Measurements from ENCODE around the gene TXK.
"Not testable (repeated sequence)": the region's sequence is repeated elsewhere in the genome, so short reads cannot be mapped to it uniquely, and the experiment has no call there.

Gene TXK

DNA sequence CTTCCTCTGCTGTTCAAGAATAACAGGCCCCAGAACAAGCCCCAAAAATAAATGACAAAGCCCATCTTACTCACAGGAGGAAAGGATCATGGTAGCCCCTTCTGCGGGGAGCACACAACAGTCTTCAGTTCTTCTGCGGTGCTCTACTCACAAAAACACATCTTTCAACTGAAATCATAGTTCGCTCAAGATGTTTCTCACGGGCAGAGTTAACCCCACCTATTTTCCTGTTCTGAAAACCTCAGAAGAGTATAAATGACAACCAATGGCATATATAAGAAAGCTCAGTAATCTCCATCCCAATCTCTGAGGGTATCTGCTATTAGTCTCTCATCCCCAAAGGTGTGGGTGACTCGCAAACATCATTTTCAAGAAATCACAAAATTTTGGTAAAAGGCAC is at the start of gene TXK:
Gene TXK, minus strand, starts transcription at position 170 of the 400 bp plus-strand sequence. Its CDS starts 80 bp downstream, at position 90.
- no peak for DNase-seq

DNA sequence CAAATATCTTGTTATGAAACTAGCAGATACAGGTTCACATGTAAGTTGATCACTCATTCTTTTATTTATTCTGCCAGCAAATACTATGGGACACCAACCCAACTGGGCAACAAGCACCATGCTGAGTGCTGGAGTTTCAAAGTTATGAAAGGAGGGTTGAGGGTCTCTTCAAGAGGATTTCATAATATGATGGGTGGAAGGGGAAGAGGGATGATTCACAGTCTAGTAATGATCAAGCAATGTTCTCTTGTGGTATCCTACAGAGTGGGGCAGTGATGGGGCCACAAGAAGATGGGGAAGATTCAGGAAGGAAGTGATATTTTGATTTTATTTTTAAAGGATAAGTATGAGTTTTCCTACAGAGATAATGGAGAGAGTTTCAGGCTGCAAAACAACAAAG is 46.2 kb upstream of the TXK start:
- DNase-seq, result no peak

DNA sequence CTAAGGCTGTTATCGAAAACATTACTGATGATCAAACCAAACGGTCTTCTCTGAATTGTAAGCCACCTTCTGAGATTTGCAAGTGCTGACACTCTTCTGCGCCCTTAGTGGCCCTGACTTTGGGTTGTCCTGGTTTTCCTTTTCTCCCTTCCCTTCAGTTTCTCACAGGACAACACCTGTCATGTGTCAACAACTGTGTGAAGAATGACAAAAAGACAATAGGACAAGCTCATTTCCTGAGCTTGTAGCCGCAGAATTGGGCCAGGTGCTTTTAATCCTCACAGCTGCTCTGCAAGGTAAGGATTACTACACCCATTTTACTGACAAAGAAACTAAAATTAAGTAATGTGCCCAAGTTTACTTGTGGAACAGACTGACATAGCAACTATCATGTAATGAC is 44.9 kb upstream of the TXK start:
- no peak for DNase-seq

DNA sequence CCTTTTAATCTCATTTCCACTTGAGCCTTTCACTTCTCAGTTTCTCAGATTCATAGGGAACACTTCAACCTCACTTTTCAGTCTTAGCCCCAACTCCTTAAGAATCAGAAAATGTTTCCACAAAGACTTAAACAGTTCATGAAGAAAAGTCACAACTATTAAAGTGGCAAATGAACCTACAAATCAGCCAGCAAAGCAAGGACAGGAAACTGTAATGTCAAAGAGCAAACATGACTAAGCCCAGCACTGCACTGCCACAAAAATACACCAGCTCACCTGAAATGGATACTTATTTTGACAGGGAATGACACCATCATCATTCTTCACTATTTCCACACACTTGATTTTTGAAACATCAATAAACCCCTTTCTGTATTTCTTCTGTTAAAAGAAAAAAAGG is 41.8 kb upstream of the TXK start:
- no peak for DNase-seq

DNA sequence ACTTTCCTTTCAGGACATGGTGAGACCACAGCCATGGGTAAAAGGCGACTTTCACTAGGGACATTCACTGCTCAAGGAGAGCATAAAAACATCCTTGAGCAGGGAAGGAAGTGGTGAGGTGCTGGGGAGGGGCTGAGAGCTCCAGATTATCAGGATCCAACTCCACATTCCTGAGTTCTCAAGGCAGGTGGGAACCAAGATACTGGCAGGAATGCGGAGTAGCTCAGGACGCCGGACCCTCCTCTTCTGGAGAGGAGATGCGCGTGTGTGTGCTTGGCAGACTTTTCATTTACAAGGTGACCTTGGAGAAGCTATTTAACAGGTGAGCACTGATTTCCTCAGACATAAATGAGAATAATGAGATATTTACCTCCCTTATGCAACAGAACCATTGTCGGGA is 41.3 kb upstream of the TXK start:
- DNase-seq, result no peak

DNA sequence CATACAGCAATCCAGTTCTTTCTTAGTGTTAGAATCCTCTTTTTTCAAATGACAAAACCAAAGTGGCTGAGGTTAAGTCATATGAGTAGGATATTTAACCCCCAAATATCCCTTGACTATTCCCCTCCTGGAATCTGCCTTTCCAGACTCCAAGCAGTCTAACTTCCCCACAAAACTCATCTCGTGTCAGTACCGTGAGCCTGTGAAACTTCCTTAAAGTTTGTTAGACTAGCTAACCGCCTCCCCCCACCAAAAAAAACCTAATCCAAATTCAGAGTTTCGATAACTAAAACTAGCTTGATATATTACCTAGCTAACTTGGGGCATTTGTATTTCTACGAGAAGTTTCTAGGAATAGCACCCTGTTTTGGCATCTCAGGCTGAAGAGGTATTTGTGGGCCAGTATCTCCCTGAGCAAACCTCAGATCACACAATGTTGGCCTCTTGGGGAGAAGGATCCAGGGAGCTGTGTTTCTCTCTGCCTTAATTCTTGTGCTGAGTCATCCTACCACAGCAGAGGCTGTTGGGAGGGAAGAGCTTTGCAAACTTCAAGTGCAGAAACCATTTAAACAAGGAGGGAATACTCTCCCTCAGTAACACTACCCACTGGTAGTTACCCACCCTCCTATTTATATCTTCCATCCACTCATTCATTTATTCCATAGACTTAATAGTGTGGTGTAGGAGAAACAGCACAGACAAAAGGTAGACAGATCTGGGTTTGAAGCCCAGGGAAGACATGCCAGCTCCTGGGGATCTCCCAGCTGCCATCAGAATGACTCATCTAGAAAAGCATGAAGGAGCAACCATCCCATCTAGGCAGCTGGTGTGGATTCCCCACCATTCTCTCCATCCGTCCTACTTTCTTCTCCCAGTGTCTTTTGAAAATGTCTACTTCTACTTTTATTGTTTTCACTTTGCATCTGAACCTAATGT is 39.3 kb upstream of the TXK start:
- DNase-seq, result no peak

DNA sequence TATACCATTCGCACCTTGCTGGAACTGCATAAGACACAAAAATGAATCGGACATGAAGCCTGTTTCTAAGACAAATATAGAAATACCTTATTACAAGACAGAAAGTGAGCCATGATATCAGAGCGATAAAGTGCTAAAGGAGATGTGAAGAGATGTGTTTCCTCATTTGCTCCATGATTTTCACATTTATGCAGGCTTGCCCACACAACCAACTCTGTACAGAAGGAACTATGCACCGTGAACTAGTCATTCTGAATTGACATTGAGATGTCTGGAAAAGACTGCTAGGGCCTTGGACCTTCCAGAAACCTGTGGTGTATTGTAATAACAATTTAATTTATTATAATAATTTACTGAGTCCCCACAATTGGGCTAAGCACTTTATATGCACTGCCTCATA is 38.6 kb upstream of the TXK start:
- no peak for DNase-seq

DNA sequence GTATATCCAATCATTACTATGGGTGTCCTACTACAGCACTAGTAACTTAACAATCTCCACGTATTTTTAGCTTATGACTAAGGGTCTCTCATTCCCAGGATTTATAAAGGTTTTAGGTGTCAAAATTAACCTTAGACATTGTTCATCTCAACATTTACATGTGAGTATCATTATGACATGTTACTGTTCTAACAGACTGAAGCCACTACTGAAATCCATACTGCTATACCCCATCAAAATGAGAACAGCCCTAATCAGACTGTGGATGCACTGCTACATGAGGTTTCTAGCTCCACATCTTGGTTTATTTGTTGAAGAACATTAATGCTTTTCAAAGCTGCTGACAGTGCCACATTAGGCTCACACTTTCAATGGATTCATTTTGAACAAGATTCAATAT is 35.6 kb upstream of the TXK start:
- DNase-seq, result no peak

DNA sequence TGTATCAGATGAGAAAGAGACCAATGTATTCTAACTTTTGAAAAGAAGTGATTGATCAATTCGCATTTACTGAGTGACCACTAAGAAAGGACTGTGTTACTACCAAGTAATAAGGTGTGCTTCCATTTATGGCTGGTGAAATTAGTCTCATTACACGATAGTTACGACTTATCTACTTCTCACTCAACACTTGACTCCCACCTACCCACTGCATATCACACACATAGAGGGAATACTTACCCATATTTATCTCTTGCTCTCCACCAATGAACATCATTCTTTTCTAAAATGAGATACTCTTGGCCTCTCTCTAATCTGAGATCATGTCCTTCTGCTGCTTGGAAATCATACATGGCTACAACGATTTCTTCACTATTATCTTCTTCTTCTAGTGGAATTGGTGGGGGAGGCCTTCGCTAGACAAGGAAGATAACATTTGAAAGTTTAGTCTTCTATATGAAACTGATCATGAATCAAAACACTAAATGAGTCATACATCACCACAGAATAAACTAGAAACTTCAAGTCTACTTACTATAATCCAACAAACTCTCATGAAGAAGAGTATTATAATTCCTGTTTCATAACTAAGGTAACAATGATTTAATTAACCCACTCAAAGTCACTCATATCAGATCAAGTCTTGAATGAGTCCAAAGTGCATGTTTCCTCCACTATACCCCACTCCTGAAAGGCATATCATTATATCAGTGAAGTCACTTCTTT is 33.7 kb upstream of the TXK start:
- DNase-seq, result no peak

DNA sequence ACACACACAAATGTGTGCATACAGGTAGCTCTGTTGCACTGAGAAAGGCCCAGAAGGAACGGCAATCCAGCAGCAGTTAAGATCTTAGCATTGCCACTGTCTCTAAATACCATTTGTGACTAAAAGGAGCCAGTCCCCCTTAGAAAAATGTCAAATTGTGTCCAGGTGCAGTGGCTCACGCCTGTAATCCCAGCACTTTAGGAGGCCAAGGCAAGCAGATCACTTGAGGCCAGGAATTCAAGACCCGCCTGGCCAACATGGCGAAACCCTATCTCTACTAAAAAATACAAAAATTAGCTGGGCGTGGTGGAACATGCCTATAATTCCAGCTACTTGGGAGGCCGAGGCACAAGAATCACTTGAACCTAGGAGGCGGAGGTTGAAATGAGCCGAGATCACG is 30.5 kb upstream of the TXK start:
- not testable (repeated sequence) for DNase-seq

DNA sequence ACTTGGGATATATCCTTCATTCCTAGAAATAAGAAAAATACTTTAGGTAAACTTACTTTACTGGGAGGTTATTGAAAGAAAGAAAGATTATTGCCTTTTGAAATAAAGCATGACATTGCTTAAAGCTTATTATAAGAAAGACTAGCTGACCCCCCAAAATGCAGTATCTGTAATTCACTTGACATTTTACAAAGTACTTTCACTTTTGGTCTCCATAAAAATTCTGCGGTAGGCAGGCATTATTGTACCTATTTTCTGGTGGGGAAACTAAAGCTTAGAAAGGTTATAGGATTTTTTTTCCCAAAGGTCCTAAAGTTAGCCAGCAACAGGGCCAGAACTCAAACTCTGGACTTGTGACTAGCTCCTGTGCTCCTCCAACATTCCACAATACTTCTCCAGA is 29.7 kb upstream of the TXK start:
- DNase-seq, result no peak

DNA sequence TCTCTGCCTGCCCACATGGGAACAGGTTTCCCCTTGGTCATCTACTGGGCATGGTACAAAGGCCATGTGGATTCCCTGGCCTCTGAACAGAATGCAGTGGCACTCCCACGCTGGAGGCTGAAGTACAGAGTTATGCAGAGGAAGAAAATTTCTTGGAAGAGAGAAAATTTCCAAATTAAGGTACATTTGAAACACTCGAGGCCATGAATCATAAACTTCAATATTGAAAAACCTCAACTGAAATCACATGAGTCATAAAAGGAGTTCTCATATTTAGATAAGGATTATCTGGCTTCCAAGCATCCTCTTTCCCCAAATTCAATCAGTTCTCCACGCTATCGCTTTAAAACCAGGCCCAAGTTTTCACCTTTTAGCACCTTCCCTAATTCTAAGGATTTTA is 28.1 kb upstream of the TXK start:
- DNase-seq, result no peak

DNA sequence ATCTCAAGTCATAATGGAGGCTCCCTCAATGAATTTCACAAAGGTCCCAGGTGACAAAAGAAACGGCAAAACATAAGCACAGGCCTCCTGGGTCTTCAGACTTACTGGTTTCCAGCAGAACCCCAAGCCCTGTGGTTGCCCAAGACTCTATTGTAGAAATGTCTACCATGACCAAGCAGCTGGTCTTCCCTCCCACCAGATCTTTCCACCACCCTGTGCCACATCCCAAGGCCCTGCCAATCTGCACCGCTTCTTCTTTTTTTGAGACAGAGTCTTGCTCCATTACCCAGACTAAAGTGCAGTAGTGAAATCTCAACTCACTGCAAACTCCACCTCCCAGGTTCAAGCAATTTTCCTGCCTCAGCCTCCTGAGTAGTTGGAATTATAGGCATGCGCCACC is 23.2 kb upstream of the TXK start:
- DNase-seq, result no peak

DNA sequence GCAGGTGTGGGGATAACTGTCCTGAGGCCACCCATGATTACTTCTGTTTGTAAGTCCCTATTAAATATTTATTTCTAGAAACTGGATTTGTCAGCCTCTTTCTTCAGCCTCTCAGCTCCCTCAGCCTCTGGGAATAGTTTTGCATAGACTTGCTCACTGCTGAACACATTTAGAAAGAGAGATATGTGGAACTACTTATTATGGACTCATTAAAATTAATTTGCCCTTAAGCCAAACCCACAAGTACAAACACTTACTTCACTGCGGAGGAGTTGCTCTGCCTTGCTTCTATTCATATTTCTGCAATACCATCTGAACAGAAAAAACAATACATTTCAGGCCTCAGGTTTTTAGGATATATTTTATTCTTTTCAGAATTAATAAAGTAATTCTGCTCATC is 22.4 kb upstream of the TXK start:
- DNase-seq, result no peak

DNA sequence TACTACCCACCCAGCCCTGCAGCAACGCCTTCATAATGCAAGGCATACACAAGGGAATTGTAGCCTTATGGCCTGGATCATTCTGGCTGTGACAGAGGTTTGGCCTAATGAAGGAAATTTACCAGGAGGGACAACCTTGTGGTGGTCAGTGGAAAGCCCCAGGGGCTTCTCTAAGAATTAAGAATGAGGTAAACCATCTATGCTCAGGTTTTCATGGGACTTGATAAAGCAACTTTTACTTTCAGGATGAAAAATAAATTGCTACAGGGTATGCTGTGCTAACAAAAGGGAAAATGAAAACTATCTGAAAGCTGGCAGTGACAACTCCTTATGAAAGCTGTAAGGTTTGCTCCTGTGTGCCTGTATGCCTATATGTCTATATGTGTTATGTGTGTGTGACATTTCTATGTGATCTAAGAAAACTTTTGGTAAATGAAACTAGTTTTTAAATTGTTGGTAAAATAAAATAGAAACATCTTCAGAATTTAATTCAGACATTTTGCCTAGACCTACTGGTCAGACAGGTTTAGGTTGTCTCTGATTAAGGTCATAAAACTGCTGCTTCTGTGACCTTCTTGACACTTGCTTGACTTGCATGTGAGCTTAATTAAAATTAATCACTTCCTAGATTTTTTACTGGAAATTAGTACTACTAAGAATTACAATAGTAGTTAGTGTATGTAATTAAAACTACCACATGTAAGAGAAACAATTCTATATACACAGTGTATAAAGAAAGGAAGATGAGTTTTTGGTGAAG is 19.9 kb upstream of the TXK start:
- no peak for DNase-seq

DNA sequence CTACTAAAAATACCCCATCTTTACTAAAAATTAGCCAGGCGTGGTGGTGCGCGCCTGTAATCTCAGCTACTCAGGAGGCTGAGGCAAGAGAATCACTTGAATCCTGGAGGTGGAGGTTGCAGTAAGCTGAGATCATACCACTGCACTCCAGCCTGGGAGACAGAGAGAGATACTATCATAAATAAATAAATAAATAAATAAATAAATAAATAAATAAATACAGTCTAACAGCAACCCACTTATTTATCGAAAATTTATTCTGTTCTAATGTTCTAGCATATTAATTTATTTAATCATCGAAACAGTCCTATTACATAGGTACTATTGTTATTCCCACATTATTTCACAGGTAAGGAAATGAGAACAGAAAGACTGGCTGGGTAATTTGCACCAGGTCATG is 18.2 kb upstream of the TXK start:
- DNase-seq, result no peak

DNA sequence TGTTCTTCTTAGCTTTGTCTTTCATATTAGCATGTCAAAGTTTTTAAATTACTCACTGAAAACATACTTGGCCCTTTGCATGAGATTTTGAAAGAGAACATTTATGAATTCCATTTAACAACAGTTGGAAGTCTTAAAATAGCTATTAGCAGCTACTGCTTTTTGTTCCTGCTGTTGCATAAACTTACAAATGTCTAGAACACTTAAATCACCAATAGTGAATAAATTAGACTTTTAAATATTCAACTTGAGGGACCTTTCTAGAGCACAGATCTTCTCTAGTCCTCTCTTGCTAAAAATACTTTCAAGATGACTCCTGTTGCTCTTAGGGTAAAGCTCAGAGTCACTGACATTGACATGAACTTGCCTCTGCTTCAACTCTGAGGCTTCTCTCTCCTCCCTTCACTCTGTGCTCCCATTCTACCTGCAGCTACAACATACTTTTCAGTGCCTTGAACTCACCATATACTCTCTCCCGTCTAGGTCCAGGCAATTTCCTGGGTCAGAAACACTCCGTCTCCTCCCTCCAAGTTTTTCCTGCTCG is 15.8 kb upstream of the TXK start:
- DNase-seq, result no peak

DNA sequence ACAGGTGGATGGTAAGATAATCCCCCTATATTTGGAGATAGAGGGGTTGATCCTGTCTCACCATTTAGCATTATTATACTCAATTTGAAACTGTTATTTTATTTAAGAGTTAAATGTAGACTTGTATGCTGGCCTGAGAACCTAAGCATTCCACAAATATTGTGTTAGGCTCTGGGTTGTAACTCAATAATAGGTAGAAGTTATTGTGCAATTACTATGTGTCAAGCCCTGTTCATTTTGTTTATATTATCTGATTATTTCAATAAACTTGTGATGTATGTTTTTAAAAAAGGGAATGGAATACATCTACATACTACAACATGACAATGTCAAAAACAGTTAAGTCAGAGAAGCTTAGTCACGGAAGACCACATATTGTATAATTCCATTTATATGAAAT is 13.6 kb upstream of the TXK start:
- no peak for DNase-seq

DNA sequence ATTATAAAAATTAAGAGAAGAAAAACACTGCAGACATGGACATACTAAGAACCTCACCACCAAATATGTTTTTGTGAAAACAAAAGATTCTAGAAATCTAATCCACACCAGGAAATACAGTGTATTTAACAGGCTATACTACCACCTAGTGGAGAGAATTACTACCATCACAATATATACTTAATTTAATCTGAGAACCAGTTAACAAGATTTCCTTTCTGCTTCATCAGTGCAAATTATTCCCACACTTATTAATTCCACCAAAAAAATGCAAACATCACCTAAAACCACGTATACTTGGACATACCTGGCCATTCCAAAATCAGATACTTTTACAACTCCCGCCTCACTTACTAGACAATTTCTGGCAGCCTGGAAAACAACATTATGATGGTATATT is 7.0 kb upstream of the TXK start:
- no peak for DNase-seq

DNA sequence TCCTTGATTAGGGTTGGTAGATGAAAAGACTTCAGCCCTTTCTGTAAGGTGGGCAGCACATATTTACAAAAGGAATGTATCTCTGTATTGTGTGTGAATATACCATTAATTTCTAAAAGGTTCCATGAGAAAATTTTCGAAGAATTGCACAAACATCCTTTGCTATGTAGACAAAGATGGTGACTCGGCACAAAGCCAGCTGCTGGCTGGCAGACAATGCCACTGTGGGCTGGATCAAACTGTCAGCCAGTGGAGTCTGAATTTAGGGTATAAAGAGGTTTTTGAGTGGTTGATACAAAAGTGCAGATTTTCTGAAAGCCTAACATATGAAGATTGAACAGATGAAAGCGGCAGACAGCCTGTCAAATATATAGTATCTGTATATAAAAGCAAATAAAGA is 5.6 kb upstream of the TXK start:
- DNase-seq, result no peak

DNA sequence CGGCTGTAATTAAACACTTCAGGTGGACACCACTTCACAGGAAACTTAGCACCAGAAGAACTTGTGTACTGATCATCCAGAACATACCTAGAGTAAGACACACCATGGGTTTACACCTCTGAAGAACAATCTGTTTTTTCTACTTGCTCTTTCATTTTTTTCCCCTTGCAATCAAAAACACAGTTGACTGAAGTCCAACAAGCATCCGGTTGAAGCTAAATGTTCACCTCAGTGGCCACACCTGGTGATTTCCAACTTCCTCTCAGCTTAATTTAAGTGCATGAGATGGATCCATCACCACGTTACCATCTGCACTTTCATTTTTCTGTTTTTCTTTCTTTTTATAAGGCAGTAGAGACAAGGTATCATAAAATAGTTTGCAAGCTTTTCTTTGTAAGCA is 4.9 kb upstream of the TXK start:
- DNase-seq, result no peak

DNA sequence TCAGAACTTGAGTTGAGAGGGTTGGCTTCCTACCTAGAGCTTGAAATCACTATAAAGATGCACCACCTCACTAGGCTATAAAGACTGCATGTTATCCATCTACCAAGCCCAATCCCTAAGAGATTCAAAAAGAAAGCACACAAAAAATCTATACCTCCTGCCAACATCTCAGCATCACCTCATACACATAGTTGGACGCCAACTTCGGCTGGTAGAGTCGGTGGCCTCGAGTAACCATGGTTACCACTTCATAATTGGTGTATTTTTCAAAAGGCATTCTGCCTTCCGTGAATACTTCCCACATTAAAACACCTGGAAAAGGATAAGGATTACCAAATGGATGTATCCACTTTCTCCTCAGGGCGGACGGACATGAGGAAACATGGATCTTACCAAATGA is 4.5 kb upstream of the TXK start:
- no peak for DNase-seq

DNA sequence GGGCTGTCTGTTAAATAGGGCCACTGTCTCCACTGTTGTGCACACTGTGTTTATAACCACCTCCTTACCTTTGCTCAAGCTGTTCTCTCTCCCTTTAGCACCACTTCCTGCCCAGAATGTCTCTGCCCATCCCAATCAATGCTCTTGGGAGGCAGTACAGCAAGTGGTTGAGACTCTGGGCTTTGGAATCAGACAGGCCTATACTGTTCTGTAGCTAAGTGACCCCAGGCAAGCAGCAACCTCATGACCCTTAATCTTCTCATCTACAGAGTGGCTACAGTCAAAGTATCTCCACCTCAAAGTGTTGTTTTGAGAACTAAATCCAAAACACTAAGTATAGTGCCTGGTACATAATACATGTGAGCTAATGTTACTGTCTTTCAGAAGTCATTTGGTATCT is 3.8 kb upstream of the TXK start:
- DNase-seq, result no peak

All from T1000 (cell line).